Neuronal stem cell (in vitro differentiated cells): ENCODE results near the gene WNT11.

Experiments
- DNase-seq: peaks from one replicate; pipeline ENCODE4 v3.0.0-alpha.2; 2013; ENCODE audit warnings: low spot score
- H2AFZ ChIP-seq: one replicate; pipeline ENCODE4 v1.6.1; 2013; ENCODE audit warnings: mild to moderate bottlenecking, low read length, inconsistent platforms
- H2AK5ac ChIP-seq: 2 replicates; pipeline ENCODE4 v1.6.1; 2013; ENCODE audit warnings: low read depth, mild to moderate bottlenecking, inconsistent platforms, low read length, moderate library complexity, mixed read lengths
- H2BK120ac ChIP-seq: 2 replicates; pipeline ENCODE4 v1.6.1; 2013; ENCODE audit warnings: low read depth, mild to moderate bottlenecking, inconsistent platforms, low read length, moderate library complexity, mixed read lengths
- H2BK12ac ChIP-seq: one replicate; pipeline ENCODE4 v1.6.1; 2013; ENCODE audit warnings: low read length, inconsistent platforms
- H2BK15ac ChIP-seq: 2 replicates; pipeline ENCODE4 v1.6.1; 2013; ENCODE audit warnings: mild to moderate bottlenecking, low read length, inconsistent platforms, mixed read lengths
- H2BK5ac ChIP-seq: one replicate; pipeline ENCODE4 v1.6.1; 2013; ENCODE audit warnings: inconsistent platforms, mild to moderate bottlenecking, low read length, moderate library complexity
- H3K14ac ChIP-seq: one replicate; pipeline ENCODE4 v1.6.1; 2013; ENCODE audit warnings: low read length, inconsistent platforms
- H3K18ac ChIP-seq: 2 replicates; pipeline ENCODE4 v1.6.1; 2013; ENCODE audit warnings: low read length, inconsistent platforms
- H3K23ac ChIP-seq: 2 replicates; pipeline ENCODE4 v1.6.1; 2013; ENCODE audit warnings: low read depth, mild to moderate bottlenecking, mixed read lengths, low read length, inconsistent platforms; ENCODE audit not compliant: poor library complexity
- H3K27ac ChIP-seq: replicated peaks from 3 replicates; pipeline ENCODE4 v1.5.1; 2013; ENCODE audit warnings: low read length, inconsistent platforms
- H3K27me3 ChIP-seq, 3 experiments: 2 replicates each; pipeline ENCODE4 v1.6.1; 2013; ENCODE audit warnings: low read length in 3 of 3, mild to moderate bottlenecking in 2 of 3, inconsistent platforms in 1 of 3, low read depth in 1 of 3, mixed read lengths in 1 of 3, moderate library complexity in 1 of 3; ENCODE audit not compliant: control insufficient read depth in 3 of 3, insufficient read depth in 3 of 3
- H3K36me3 ChIP-seq, 2 donors: replicated peaks in 1 of 2; 2 replicates each; pipeline ENCODE4 v1.6.1; 2013; ENCODE audit warnings: low read length in 2 of 2; ENCODE audit not compliant: control insufficient read depth in 2 of 2, insufficient read depth in 2 of 2
- H3K4ac ChIP-seq: 2 replicates; pipeline ENCODE4 v1.6.1; 2013; ENCODE audit warnings: inconsistent platforms, mild to moderate bottlenecking, low read length, moderate library complexity
- H3K4me1 ChIP-seq, 2 donors: 1 replicate in 1 of 2; 2 replicates in 1 of 2; pipeline ENCODE4 v1.6.1; 2013; ENCODE audit warnings: low read length in 2 of 2, low read depth in 1 of 2; ENCODE audit not compliant: control insufficient read depth in 2 of 2, insufficient read depth in 1 of 2
- H3K4me2 ChIP-seq: one replicate; pipeline ENCODE4 v1.6.1; 2013; ENCODE audit warnings: mild to moderate bottlenecking, low read length, inconsistent platforms; ENCODE audit not compliant: insufficient read depth, poor library complexity, severe bottlenecking
- H3K4me3 ChIP-seq, 2 donors: 2 replicates each; pipeline ENCODE4 v1.5.1; 2013; ENCODE audit warnings: low read length in 2 of 2, mild to moderate bottlenecking in 2 of 2, inconsistent platforms in 1 of 2, moderate library complexity in 1 of 2
- H3K79me1 ChIP-seq: one replicate; pipeline ENCODE4 v1.6.1; 2013; ENCODE audit warnings: low read depth, mild to moderate bottlenecking, inconsistent platforms, low read length, moderate library complexity
- H3K9ac ChIP-seq: one replicate; pipeline ENCODE4 v1.6.1; 2013; ENCODE audit warnings: mild to moderate bottlenecking, low read depth, low read length, inconsistent platforms; ENCODE audit not compliant: poor library complexity
- H3K9me3 ChIP-seq, 2 donors: replicated peaks in 1 of 2; 2 replicates each; pipeline versions ENCODE3 to v1.6.1; 2013; ENCODE audit warnings: low read length in 2 of 2, mild to moderate bottlenecking in 2 of 2, inconsistent platforms in 1 of 2, low read depth in 1 of 2, mixed read lengths in 1 of 2, moderate library complexity in 1 of 2; ENCODE audit not compliant: control insufficient read depth in 2 of 2, insufficient read depth in 1 of 2
- H4K8ac ChIP-seq: one replicate; pipeline ENCODE4 v1.6.1; 2013; ENCODE audit warnings: low read depth, mild to moderate bottlenecking, inconsistent platforms, low read length, moderate library complexity
- H4K91ac ChIP-seq: one replicate; pipeline ENCODE4 v1.6.1; 2013; ENCODE audit warnings: low read length, low read depth, mild to moderate bottlenecking, inconsistent platforms; ENCODE audit not compliant: poor library complexity
- WGBS, 2 donors: extraction: QIAGEN DNeasy Blood & Tissue Kit; methylation state at CpG; one replicate each; pipeline ENCODE4 v1.1.7; 2013; ENCODE audit warnings: missing lambda C conversion rate in 2 of 2, mixed read lengths in 1 of 2; ENCODE audit not compliant: insufficient read length in 2 of 2, insufficient replicate concordance in 1 of 2; ENCODE audit errors: extremely low coverage in 2 of 2; 5-methylcytosine and 5-hydroxymethylcytosine counted together

Gene WNT11

DNA sequence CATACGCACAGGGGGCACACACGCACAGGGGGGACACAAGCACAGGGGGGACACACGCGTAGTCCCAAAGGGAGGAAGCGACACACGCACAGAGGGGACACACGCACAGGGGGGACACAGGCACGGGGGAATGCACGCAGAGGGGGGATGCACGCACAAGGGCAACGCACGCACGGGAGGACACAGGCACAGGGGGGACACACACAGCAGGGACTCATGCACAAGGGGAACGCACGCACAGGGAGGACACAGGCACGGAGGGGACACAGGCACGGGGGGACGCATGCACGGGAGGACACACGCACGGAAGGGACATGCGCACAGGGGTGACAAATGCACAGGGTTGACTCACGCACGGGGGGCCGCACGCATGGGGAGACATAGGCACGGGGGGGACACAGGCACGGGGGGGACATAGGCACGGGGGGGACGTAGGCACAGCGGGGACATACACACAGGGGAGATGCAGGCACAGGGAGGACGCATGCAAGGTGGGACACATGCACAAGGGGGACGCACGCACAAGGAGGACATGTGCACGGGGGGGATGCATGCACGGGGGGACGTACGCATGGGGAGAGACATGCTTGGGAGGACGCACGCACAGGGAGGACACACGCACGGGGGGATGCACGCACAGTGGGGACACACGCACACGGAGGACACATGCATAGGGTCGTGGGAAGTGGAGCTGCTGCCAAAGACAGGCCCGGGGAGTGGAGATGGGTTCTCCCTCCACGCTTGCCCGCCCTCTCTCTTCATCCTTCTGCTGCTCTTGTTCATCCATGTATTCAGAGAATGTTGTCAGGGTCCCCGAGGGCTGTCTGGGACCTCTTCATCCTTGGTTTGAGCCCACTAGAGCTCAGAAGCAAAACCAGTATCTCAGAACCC is 41.2 kb downstream of the WNT11 start:
- Histone ChIP-seq H3K4me1 (peaks cover 0 to 3% of the 10 kb centered on the region in 2 donors), H2BK12ac (peak overlapping the region; percentile 75), H3K9ac (peak overlapping the region; percentile 78), H3K4ac (no peak overlapping the region), H2AFZ (no peak overlapping the region), H2BK120ac (no peak overlapping the region), H3K4me2 (no peak overlapping the region), H4K8ac (no peak overlapping the region), H2AK5ac (peak overlapping the region; percentile 40), H3K4me3 (no peak overlapping the region), H3K27me3 (peaks cover 0 to 45% (median 0%) of the 10 kb centered on the region in 3 experiments), H3K79me1 (no peaks in the 10 kb centered on the region), H3K27ac (no peak overlapping the region), H3K36me3 (no peaks in the 10 kb centered on the region), H2BK5ac (no peak overlapping the region), H3K9me3 (no peaks in the 10 kb centered on the region), H3K18ac (peak overlapping the region; percentile 85), H2BK15ac (no peak overlapping the region), H3K23ac (peak overlapping the region; percentile 80), H4K91ac (no peak overlapping the region), H3K14ac (peak overlapping the region; percentile 92)
- no CpG with 5 or more reads among the region's 50 CpGs for WGBS, 2 donors
- no peak for DNase-seq

DNA sequence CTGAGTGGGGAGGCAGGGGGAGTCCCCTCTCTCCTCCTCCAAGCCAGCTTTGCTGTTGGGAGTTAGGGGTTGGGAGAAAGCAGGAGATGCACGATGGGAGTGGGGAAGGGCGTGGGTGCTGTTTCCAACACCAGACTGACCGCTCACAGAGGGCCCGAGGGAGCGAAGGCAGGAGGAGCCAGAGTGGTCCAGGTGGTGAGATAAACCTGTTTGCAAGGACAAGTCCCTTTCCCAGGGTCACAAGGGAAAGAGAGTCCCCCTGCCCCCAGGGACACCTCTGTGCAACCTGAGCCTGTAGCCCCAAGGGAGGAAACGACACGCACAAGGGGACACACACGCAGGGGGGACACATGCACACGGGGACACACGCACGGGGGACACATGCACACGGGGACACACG is 42.2 kb downstream of the WNT11 start:
- Histone ChIP-seq H3K9ac (no peak overlapping the region), H2AK5ac (peak overlapping the region; percentile 49), H4K8ac (no peak overlapping the region), H3K27me3 (peaks cover 0 to 40% (median 0%) of the 10 kb centered on the region in 3 experiments), H2BK12ac (no peak overlapping the region), H3K4me3 (no peak overlapping the region), H3K4me2 (no peak overlapping the region), H2BK15ac (peak overlapping the region; percentile 21), H2BK5ac (no peak overlapping the region), H3K18ac (peak overlapping the region; percentile 75), H3K79me1 (no peaks in the 10 kb centered on the region), H3K4me1 (peaks cover 0 to 3% of the 10 kb centered on the region in 2 donors), H3K4ac (no peak overlapping the region), H3K27ac (no peak overlapping the region), H3K9me3 (no peaks in the 10 kb centered on the region), H2BK120ac (no peak overlapping the region), H3K36me3 (no peaks in the 10 kb centered on the region), H4K91ac (no peak overlapping the region), H2AFZ (no peak overlapping the region), H3K23ac (peak overlapping the region; percentile 82), H3K14ac (peak overlapping the region; percentile 73)
- no peak for DNase-seq
- WGBS, 2 donors = no CpG with 5 or more reads among the region's 13 CpGs

DNA sequence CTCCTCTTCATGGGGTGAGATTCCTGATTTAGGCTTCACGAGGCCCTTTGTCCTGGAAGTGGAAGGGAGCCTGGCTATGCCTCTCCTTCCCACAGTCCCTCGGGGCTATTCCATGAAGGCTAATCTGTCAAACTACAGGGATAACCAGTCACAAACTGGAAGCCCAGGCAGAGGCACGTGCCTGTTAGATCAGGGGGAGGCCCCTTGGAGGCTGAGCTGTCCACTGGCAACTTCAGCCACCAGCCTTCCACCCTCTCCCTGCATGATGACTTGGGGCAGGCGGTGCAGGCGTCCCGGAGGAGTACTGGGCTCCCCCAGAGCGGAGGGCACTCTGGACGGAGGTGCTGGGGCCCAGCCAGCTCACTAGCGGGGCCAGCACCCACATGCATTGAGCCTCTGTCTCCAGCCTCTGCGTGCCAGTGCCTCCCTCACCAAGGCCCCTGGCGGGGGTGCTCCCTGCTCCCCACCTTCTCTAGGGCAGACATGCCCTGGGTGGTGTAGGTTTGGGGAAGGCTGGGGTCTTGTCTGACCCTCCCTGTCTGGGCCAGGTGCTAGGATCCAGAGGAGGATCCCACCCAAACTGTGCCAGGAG is 42.9 kb downstream of the WNT11 start:
- H2AFZ ChIP-seq = no peak overlapping the region
- H2BK15ac ChIP-seq = peak overlapping the region; percentile 21
- no peak overlapping the region for H3K4ac ChIP-seq
- H2BK12ac ChIP-seq = no peak overlapping the region
- H2BK5ac ChIP-seq = no peak overlapping the region
- no peak overlapping the region for H4K91ac ChIP-seq
- H3K9ac ChIP-seq = no peak overlapping the region
- H3K18ac ChIP-seq = peak overlapping the region; percentile 27
- no peaks in the 10 kb centered on the region for H3K79me1 ChIP-seq
- H4K8ac ChIP-seq = no peak overlapping the region
- no peaks in the 10 kb centered on the region for H3K9me3 ChIP-seq
- H3K4me3 ChIP-seq = no peak overlapping the region
- no peak overlapping the region for H3K27ac ChIP-seq
- H3K27me3 ChIP-seq = peaks cover 0 to 38% (median 0%) of the 10 kb centered on the region in 3 experiments
- H3K23ac ChIP-seq = peak overlapping the region; percentile 13
- no peak overlapping the region for H3K4me2 ChIP-seq
- H2BK120ac ChIP-seq = no peak overlapping the region
- DNase-seq = no peak
- peaks cover 0 to 3% of the 10 kb centered on the region in 2 donors for H3K4me1 ChIP-seq
- no peaks in the 10 kb centered on the region for H3K36me3 ChIP-seq
- peak overlapping the region; percentile 49 for H2AK5ac ChIP-seq
- WGBS, 2 donors = no CpG with 5 or more reads among the region's 11 CpGs
- H3K14ac ChIP-seq = no peak overlapping the region
